K562 (cell line): ENCODE measurements around the gene BBS5. TPM values are rescaled to one million over a fixed set of nuclear protein-coding genes. Genes with fewer than 3 reads are reported as not detected.

Source experiments
- FOXP1 ChIP-seq: sonication (generic); formaldehyde crosslinking; IDR thresholded peaks from 2 replicates; pipeline ENCODE4 v1.8.0; 2022; ENCODE audit warnings: mild to moderate bottlenecking, missing genetic modification reagents
- MCM5 ChIP-seq: fragments of 450-650 bp; IDR thresholded peaks from 2 replicates; pipeline ENCODE4 v1.6.1; 2016; ENCODE audit warnings: low read depth
- PHF8 ChIP-seq: fragments of 200-600 bp; sonication (generic); IDR thresholded peaks from 2 replicates; pipeline ENCODE4 v1.6.1; 2012; ENCODE audit warnings: mixed run types, mild to moderate bottlenecking, inconsistent platforms, low read length, moderate library complexity, borderline replicate concordance
- SMARCA5 ChIP-seq: fragments of 450-650 bp; IDR thresholded peaks from 2 replicates; pipeline ENCODE4 v1.6.1; 2016
- ZNF24 ChIP-seq: fragments of 450-650 bp; IDR thresholded peaks from 2 replicates; pipeline ENCODE4 v1.6.1; 2016
- ZNF354B ChIP-seq: fragments of 250-450 bp; sonication (Bioruptor Pico); IDR thresholded peaks from 2 replicates; pipeline ENCODE4 v1.4.0; 2020
- ZNF766 ChIP-seq: fragments of 200-800 bp; sonication (Bioruptor generic); conservative IDR thresholded peaks from 2 replicates; pipeline ENCODE4 v1.6.1; 2016; ENCODE audit warnings: missing genetic modification characterization, missing compliant biosample characterization
- polyA plus RNA-seq, 8 experiments: library from polyadenylated mRNA; depleted of rRNA in 4 of 8; stranded (reverse) in 5 of 8; unstranded in 3 of 8; fragments of >200 nt; fragmentation: Nextera tagmentation in 2 of 8; fragmentation: Illumina TruSeq in 1 of 8; extraction: Ambion mirVana in 2 of 8; extraction: Trizol in 1 of 8; gene quantifications; 2 replicates each; pipeline versions ENCODE4 v1.2.1 to v1.2.3, GENCODE V29; 2011 to 2014; ENCODE audit warnings: inconsistent platforms in 1 of 8, missing spikeins in 1 of 8
- total RNA-seq, 7 experiments: library from RNA; depleted of rRNA in 6 of 7; stranded (reverse); fragments of >200 nt in 6 of 7; fragmentation: Illumina TruSeq in 2 of 7; extraction: Trizol in 2 of 7; gene quantifications; 2 replicates each; pipeline versions ENCODE4 v1.2.1 to v1.2.3, GENCODE V29; 2011 to 2021; ENCODE audit warnings: low replicate concordance in 1 of 7
- TF ChIP-seq, protein P1 (sequence below), 2 experiments: fragments of 450-650 bp in 1 of 2; sonication (generic) in 1 of 2; formaldehyde crosslinking in 1 of 2; IDR thresholded peaks in 1 of 2; conservative IDR thresholded peaks in 1 of 2; 2 replicates each; pipeline versions ENCODE4 v1.6.1 to v1.8.1; 2016 to 2023; ENCODE audit warnings: mild to moderate bottlenecking in 2 of 2, moderate library complexity in 2 of 2, inconsistent platforms in 1 of 2, missing genetic modification reagents in 1 of 2
- TF ChIP-seq, protein P2 (sequence below): fragments of 450-650 bp; IDR thresholded peaks from 2 replicates; pipeline ENCODE4 v1.7.0; 2016; ENCODE audit warnings: borderline replicate concordance

BBS5 gene
- total and polyA plus RNA-seq, 9 of the 15 experiments (the other 6 are each of a cell fraction or from before 2014, with no cell fraction given) = 0.48 to 6.9 (median 4.3) TPM

DNA sequence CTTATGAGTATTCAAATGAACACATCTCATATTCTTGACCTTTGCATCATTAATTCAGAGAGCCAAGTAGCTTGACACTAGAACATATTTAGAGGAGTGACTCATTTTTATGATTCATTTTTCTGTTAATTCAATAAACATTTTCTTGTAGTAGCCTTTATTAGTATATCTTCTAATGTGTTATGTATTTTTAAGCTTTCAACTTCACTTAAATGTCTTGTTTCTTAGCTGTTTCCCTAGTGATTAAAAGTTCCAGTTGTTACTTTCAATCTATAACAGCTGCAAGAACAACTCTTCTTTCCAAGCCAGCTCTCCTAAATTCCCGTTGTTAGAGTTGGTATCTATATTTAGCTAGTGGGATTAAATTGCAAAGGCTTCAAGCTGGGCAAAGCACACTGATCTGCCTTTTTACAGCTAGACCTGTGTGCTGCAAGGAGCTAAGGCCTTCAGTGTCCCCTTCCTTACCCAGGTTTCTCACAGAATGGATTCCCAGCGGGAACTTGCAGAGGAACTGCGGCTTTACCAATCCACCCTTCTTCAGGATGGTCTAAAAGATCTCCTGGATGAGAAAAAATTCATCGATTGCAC, 30.1 kb downstream of the BBS5 start, which contains the start of gene KLHL41 (continued):
- TF ChIP-seq, protein P1, sequence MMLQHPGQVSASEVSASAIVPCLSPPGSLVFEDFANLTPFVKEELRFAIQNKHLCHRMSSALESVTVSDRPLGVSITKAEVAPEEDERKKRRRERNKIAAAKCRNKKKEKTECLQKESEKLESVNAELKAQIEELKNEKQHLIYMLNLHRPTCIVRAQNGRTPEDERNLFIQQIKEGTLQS (IDR thresholded peaks at IDR 0.05) = peak; percentile 39
- TF ChIP-seq, protein P1 (CRISPR knock-in tag; conservative IDR thresholded peaks at IDR 0.05) = no peak
- TF ChIP-seq MCM5 (no peak), SMARCA5 (no peak), ZNF354B (CRISPR knock-in tag) (no peak), ZNF766 (CRISPR knock-in tag) (no peak), PHF8 (no peak), ZNF24 (0 out of 2 replicates have a peak, but pooled peaks have one; percentile 7), FOXP1 (CRISPR knock-in tag) (no peak)
- TF ChIP-seq, protein P2, sequence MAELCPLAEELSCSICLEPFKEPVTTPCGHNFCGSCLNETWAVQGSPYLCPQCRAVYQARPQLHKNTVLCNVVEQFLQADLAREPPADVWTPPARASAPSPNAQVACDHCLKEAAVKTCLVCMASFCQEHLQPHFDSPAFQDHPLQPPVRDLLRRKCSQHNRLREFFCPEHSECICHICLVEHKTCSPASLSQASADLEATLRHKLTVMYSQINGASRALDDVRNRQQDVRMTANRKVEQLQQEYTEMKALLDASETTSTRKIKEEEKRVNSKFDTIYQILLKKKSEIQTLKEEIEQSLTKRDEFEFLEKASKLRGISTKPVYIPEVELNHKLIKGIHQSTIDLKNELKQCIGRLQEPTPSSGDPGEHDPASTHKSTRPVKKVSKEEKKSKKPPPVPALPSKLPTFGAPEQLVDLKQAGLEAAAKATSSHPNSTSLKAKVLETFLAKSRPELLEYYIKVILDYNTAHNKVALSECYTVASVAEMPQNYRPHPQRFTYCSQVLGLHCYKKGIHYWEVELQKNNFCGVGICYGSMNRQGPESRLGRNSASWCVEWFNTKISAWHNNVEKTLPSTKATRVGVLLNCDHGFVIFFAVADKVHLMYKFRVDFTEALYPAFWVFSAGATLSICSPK = no peak
